HFF-Myc (cell line): ENCODE data around the gene GARIN5A.
"Not testable (repeated sequence)": the region's sequence is repeated elsewhere in the genome, so short reads cannot be mapped to it uniquely, and the experiment has no call there.

ENCODE experiments used
- DNase-seq: peaks from one replicate; pipeline ENCODE4 v3.0.0-alpha.2; 2011; ENCODE audit warnings: low read depth; ENCODE audit errors: extremely low read depth
- H3K4me3 ChIP-seq: replicated peaks from 2 replicates; pipeline ENCODE4 v1.5.1; 2011; ENCODE audit warnings: low read depth, mild to moderate bottlenecking, control low read depth, low read length
- TF ChIP-seq, protein P1 (sequence below): IDR thresholded peaks from 2 replicates; pipeline ENCODE4 v1.5.1; 2012; ENCODE audit warnings: mild to moderate bottlenecking, low read depth, low read length, control low read depth; ENCODE audit errors: missing control alignments

GARIN5A gene

DNA sequence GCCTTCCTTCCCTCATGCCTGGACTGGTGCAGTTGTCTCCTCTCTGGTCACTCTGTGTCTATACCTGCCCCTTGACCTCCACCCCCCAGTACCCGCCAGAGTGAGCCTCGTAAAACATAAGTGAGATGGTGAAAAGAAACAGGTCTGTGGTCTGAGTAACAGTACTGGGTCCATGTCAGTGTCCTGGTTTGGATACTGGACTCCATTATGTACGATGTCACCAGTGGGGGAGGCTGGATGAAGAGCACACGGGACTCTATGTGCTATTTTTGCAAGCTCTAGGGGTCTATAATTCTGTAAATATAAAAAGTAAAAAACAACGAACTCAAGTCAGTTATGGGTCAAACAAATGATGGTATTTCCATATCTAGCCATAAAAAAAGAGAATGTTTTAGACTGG is 29.6 kb downstream of the GARIN5A start:
- TF ChIP-seq, protein P1, sequence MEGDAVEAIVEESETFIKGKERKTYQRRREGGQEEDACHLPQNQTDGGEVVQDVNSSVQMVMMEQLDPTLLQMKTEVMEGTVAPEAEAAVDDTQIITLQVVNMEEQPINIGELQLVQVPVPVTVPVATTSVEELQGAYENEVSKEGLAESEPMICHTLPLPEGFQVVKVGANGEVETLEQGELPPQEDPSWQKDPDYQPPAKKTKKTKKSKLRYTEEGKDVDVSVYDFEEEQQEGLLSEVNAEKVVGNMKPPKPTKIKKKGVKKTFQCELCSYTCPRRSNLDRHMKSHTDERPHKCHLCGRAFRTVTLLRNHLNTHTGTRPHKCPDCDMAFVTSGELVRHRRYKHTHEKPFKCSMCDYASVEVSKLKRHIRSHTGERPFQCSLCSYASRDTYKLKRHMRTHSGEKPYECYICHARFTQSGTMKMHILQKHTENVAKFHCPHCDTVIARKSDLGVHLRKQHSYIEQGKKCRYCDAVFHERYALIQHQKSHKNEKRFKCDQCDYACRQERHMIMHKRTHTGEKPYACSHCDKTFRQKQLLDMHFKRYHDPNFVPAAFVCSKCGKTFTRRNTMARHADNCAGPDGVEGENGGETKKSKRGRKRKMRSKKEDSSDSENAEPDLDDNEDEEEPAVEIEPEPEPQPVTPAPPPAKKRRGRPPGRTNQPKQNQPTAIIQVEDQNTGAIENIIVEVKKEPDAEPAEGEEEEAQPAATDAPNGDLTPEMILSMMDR, result no peak
- no peak overlapping the region for H3K4me3 ChIP-seq
- no peak for DNase-seq

DNA sequence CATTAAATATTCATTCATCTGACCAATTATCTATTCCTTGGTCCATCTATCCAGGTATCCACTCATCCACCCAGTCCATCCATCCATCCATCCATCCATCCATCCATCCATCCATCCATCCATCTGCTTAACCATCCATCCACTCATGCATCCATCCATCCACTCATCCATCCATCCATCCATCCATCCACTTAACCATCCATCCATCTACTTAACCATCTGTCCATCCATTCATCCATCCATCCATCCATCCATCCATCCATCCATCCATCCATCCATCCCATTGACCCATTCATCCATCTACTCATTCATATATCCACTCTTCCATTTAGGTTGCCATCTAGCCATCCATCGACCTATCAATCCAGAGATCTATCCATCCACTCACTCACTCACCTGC is 32.6 kb downstream of the GARIN5A start:
- no peak for DNase-seq
- TF ChIP-seq, protein P1, result no peak
- H3K4me3 ChIP-seq, result no peak overlapping the region

DNA sequence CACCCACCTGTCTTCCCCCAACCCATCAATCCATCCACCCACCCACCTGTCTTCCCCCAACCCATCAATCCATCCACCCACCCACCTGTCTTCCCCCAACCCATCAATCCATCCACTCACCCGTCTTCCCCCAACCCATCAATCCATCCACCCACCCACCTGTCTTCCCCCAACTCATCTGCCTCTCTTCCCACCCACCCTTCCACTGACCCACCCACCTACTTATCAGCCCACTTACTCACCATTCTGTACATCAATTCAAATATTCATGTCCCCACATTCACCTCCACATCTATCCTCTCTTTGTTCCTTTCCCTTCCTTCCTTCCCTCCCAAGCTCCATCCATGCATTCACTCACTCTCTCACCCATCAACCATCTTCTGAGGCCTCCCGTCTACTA is 37.5 kb downstream of the GARIN5A start:
- DNase-seq, H3K4me3 ChIP-seq: not testable (repeated sequence)

DNA sequence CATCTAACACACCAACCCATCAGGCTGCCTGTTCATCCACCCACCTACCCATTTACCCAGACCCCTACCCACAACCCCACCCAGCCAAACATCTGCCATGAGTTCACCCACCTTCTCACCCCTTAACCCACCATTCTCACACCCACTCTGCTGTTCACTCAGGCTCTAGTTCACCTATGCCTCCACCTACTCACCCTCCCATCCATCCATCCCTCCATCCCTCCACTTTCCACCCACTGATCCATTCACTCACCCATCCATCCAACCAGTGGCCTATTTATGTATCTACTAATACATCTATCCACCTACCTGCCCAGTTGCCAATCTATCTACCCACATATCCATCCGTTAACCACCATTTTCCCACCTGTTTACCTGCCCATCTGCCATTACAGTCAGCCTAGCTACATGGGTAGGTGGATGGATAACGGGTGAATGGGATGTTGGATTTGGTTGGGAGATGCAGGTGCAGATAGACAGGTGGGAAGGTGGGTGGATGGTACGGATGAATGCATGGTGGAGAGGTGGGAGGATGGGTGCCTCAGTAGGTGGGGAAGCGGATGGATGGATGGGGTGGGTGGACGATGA is 38.7 kb downstream of the GARIN5A start:
- H3K4me3 ChIP-seq, result no peak overlapping the region
- DNase-seq, result no peak
- TF ChIP-seq, protein P1, result no peak

DNA sequence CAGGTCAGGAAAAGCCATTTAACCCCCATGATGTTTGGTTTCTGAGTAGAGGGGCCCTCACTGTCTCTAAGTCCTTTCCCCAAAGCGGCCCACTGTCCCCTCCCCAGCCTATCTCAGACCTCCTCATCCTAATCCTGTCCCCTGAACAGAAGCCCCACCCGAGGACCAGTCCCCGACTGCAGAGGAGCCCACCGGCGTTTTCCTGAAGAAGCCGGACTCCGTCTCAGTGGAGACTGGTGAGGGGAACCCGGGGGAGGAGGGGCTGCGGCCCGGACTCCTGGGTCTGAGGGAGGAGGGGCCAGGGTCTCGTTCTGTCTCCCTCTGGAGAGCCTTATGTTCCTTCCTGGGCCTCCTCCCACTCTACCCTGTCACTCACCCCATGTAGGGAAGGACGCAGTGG is 41.0 kb downstream of the GARIN5A start:
- TF ChIP-seq, protein P1, result no peak
- H3K4me3 ChIP-seq, result no peak overlapping the region
- DNase-seq, result no peak

DNA sequence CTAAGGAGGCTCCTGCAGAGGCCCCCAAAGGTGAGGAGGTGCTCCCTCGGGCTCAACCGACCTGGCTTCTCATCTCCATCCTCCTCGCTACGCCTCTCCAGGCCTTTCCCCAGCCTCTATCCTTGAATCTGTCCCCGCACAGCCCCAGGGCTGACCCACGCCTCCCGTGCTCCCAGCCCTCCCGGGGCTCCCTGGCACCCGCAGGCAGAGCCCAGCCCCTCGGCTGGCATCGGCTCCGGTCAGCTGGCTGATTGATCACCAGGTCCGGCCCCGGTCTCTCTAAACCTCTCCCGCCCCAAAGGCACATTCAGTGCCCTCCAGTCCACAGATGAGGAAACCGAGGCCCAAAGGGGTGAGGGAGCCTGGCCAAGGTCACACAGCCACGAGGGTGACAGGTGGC is 41.4 kb downstream of the GARIN5A start:
- no peak overlapping the region for H3K4me3 ChIP-seq
- TF ChIP-seq, protein P1, result no peak
- no peak for DNase-seq

DNA sequence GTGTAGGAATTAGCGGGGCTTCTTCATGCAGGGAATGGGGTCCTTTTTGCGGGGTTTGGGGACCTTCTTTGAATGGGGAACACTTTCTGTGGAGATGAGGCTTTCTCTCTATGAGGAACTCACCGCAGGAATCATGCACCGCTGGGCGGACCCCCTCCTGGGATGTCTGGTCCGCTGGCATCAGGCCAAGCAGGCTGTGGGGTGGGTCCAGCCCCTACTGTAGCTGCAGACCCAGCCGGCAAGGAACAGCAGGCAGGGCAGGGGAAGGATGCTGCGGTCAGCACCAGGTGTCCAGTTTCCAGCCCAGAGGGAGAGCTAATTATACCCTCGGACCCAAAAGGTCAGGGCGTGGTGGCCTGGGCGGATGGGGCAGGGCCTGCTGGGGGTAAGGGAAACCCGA is 42.1 kb downstream of the GARIN5A start:
- no peak overlapping the region for H3K4me3 ChIP-seq
- no peak for DNase-seq
- TF ChIP-seq, protein P1, result no peak
